GF-D8 (cell line): Measurements from ENCODE around the gene CDH9.

Experiments
- DNase-seq: peaks from one replicate; lab custom pipeline; 2025; lab: John Stamatoyannopoulos, UW

The CDH9 gene, protein sequence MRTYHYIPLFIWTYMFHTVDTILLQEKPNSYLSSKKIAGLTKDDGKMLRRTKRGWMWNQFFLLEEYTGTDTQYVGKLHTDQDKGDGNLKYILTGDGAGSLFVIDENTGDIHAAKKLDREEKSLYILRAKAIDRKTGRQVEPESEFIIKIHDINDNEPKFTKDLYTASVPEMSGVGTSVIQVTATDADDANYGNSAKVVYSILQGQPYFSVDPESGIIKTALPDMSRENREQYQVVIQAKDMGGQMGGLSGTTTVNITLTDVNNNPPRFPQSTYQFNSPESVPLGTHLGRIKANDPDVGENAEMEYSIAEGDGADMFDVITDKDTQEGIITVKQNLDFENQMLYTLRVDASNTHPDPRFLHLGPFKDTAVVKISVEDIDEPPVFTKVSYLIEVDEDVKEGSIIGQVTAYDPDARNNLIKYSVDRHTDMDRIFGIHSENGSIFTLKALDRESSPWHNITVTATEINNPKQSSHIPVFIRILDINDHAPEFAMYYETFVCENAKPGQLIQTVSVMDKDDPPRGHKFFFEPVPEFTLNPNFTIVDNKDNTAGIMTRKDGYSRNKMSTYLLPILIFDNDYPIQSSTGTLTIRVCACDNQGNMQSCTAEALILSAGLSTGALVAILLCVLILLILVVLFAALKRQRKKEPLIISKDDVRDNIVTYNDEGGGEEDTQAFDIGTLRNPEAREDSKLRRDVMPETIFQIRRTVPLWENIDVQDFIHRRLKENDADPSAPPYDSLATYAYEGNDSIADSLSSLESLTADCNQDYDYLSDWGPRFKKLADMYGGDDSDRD

DNA sequence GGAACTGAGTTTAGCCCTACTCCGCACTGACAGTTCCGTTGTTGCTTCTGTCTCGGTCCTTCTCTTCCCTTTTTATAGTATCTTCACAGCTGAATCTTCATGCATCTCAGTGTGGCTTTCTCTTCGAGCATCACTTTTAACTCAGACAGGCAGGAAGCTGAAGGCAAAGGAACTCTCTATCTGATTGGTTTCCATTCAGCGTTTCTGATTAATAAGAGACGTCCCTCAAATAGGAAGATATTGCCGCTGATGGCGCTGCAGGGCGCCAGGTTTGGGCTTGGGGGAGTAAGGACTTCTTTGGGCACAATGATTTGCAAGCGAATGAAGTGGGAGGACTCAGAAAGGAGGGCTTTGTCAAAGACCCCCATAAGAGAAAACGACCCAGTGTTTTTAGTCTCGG lies at the start of gene CDH9:
Gene CDH9 (minus strand): TSS at position 111 of the 400 bp plus-strand sequence. CDS start 50,253 bp downstream, outside the sequence.
- DNase-seq = no peak

DNA sequence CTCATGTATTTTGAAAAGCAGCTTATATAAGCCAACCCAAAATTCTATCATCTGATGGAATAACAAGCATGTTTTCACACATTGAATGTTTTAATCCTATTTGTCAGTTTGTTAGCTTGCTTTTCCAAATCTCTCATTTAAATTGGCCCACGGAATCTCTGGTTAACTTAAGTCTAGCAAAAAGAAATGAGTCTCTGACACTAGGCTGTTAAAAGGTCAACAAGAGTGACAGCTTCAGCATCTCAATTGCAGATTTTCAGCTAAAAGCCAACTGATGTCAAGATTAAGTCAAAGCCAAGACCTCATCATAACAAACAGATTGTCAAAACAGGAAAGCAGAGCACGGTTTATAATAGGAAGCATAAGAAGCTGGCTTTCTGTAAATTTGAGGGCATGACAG lies 49.4 kb upstream of the CDH9 start:
- DNase-seq = no peak

DNA sequence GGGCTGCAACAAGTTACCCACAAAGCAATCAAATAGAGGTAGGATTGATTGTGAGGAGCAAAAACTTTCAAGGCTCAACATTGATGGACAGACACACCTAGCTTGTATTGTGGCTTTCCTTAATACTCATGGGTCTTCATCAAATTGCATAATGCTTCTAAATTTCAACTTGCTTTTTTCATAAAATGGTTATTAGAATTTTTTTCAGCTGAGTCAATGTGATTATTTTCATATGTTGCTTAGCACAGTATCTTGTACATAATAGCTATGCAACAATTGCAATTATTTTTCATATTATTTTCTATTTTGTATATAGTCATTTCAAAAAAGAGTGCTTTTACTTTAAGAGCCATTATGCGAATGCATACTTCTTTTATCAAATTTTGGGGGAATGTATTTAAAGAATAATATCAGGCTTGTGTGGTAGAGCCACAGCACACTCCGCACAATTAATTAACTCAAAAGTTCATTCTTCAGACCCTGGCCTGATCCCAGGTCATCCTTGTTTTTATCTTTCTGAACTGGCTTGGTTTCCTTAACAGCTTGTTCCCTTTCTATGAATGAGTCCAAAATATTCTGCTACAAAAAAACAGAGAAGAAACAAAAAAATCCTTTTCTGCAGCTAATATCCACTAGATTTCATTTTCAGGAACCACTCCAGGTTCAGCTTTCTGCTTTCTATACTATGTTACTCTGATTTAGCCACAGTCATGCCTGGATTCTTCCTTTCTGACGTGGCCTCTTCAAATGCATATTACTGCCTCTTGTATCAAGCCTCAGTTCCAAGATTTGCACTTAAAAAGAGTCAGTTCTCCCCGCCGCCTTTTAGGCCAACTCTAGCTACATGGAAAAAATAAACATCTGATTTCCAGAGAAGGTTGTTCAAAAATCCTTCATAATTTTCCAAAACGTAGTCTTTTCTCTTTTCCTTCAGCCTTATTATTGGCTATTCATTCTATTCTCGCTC lies 45.3 kb upstream of the CDH9 start:
- DNase-seq = no peak

DNA sequence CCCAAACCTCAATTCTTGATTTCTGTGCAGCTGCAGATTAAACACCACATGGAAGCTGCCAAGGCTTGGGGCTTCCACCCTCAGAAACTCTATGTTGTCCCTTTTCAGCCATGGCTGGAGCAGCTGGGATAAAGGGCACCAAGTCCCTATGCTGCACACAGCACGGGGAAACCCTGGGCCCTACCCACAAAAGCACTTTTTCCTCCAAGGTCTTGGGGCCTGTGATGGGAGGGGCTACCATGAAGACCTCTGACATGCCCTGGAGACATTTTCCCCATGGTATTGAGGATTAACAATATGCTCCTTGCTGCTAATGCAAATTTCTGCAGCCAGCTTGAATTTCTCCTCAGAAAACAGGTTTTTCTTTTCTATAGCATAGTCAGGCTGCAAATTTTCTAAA lies 41.8 kb upstream of the CDH9 start:
- DNase-seq = no peak

DNA sequence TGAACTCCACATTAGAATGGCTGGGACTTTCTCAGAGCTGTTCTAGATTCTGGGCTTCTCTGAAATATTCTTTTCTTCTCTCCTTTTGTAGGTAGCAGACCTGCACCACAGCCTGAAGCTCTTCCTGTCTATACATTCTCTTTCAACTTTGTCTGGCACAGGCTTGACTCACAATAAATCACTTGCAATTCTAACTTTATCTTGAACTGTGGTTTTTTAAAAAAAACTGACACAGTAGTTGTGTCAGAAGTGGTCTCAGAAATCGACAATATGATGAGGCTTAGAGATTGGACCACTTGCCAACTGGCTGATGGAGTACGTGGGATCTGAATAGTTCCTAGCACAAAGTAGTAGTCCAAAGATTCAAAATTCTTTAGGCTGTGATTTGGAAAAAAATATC lies 24.1 kb upstream of the CDH9 start:
- no peak for DNase-seq

DNA sequence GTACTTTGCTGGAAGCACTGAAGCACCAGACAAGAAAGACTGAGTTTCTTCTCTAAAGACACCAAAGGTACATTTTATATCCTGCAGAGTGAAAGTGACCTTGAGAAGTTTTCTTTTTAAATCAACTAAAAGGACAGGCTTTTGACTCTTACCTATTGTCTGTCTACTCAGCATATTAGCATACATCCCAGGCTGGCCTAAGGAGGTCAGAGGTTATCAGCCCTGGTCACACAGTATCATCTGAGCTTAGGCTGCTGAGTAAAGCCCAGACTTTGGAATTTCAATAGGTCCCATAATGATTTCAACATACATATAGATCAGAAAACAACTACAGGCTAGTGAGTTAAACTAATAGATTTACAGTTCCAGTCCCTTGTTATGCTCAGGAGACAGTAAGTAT lies 10.1 kb upstream of the CDH9 start:
- no peak for DNase-seq

DNA sequence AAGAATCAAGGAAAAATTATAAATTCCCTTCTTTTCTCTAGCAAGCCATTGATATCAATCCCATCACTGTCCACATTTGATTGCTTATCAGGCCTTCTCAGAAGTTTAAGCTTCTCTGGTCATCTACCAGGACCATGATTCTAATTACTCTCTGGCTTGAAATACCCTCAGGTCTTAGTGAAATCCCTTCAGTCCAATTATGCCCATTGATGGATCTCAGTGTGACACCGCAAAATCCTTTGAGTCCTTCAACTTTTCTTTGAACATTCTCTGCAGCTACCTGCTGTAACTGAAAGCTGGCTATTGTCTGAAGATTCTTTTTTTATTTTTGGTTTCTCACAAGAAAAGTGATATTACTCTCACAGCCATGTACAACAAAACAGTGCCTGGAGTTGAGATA lies 3.0 kb upstream of the CDH9 start:
- no peak for DNase-seq

DNA sequence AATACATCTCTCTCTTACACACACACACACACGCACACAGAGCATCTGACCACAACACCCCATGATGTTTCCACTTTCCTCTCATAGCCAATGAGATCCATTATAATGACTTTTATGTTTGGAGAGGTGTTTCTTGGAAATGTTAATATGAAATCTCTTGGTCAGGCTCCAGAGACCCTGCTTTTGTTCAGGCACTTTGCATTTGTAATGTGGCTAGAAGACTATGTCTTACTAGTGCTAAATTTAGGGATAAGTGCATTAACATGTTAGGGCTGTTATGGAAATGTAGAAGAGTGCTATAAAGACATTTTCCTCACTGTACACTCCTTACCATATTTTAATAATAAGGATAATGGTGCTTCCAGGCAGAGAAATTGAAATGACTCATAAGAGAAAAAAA lies 3.8 kb downstream of the CDH9 start:
- no peak for DNase-seq

DNA sequence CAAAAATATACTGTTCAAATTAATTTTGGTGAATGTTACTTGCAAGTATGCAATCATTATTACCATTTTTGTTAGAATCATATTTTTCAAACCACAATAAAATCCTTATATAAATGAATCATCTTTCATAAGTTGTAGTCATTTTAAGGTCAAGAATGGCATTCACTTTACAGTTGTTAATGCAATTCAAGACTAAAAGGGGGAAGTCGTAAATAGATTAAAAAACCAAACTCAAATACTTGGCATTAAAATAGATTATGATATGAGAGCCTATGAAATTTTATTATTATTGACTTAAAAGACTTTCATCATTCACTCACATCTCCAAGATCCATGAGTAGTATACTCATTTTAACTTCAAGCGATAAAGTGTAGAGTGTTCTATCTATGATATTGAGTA lies 11.6 kb downstream of the CDH9 start:
- no peak for DNase-seq

DNA sequence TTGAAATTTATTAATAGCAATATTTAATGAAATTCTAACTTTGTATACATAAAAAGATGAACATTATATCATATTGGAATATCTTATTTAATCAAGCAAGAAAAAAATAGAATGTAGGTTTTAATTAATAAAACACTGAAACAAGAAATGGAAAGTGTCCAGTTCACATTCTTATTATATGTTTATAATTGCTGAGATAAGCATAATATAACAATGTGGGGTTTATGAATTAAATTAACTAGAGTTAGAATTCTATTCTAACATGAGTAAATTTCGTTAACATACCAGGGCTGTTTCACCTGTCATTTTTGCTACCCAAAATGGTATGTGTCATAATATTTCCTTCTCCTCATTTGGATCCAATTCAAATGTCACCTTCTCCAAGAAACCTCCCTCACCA lies 12.3 kb downstream of the CDH9 start:
- no peak for DNase-seq

DNA sequence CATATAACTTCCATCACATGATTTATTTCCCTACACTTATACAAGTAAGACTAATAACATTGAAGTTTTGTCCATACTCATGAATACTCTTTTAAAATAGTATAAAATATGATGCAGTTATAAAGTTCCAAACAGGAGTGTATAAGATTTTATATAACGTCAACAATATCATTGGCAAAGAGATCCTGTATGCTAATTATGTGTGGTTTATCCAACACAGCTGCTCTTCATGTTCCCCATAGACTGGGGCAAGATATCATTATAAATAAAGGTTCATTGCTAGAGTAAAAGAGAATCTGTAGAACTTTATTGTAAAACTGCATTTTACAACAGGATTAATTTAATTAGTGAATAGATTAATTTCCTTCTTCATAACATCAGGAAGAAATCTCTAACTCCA lies 16.9 kb downstream of the CDH9 start:
- DNase-seq = no peak

DNA sequence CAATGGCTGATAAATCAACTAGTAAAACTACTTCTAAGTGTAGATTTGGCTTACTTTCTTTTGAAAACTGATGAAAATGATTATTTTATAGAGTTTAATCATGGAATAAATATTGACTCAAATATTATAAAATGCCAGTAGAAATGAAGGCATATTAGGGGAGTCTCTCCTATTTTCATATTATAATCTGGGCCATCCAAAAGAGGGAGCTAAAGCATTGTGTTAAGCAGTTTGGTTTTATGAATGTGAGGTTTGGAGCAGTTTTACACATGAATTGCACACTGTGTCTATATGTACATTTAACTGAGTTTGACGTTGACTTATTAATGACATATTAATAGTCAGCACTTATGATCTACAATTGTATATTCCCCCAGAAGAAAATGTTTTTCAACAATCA lies 17.4 kb downstream of the CDH9 start:
- no peak for DNase-seq

DNA sequence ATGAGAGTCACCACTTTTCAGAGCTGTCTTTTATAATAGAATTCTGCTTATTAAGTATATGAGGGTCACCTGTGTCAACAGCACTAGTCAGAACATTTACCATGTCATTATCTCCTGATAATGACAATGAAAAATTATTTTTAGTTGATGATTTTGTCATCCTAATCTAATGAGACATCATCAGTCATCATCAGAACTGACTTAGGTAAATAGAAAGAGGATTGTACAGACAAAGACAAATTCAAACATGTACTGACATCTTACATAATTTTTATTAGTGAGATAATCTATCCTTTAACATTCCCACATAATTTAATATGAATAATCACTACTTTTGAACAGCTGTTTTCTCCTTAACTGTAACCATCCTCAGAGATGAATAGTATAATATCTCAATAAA lies 22.6 kb downstream of the CDH9 start:
- DNase-seq = no peak

DNA sequence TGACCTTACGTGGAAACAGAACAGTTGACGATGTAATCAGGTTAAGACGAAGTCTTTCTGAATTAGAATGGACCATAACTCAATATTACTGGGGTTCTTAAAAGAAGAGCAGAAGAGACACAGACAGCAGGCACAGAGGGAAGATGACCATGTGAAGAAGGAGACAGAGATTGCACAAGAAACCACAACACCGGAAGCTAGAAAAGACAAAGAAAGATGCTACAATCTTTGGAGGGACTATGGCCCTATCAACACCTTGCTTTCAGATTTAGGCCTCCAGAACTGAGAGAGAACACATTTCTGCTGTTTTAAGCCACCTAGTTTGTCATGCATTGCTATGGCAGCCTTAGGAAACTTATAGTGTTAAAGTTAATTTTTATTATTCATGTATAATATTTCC lies 27.1 kb downstream of the CDH9 start:
- no peak for DNase-seq

DNA sequence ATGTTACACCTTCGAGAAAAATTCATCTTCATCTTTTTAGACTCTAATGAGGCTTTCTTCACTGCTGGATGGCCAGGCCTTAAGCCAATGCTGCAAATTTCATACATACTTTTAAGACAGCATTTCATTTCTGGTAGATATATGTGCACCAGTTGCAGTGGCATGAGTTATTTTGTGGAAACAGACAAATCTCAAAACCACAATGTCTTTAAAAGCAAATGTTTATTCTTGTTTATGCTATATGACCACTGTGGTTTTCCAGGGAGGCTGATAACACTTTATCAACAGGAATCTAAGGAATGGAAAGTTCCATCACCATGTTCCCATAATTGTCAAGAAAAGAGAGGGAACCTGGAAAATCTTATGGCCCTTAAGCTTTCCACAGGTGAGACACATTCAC lies 27.7 kb downstream of the CDH9 start:
- DNase-seq = no peak

DNA sequence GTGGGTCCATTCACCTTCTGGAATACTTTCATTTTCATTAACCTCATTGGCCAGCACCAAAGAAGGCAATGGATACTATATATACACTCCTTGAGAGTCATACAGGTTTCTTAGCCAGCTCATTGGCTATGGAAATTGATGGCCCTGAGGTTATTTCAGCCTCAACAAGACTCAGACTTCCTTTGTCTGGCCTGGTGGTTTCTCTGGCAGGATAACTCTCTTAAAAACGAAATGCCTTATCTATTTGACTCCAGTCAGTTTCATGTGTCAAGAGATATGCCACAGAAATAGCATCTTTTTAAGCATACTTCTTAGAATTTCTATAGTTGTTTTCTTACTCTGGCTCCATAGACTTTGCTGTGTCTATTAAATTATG lies 28.9 kb downstream of the CDH9 start:
- no peak for DNase-seq

DNA sequence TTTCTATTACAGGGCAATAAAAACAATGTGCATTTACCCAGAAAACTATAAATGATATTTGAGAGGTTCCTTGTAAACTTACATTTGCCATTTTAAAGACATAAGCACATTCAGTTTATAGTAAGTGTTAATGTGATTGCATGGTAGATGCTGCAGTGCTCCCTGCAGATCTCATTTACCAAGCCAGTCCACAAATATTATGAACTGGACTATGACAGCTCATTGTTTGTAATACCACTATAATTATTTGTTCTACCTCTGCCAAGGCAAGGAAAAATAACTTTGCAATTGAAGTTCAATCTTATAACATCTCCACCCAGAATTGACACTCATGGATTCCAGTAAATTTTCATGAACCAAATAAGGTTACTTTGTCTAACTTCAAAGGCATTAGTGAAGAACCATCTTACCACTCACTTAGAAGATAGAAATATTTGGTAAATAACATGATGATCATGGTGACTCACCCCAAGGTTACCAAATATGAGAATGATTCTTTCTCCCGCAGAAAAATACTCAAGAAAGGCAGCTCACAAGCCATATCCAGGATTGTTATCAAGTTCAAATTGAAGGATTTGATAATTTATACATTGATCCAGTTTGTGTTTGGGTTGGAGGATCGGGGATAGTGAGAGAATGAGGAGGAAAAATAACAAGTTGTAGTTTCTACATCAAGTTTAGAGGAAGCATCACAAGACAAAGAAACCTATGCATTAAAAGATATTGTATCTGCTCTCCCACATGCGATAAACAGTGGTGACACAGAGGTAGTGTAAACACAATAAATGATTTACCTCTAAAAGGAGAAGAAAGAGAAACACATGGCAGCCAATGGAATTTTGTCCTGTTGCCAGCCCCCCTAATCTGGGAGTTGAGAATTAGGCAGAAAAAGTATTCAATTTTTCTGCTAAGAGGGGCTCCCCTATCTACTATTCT lies 29.5 kb downstream of the CDH9 start:
- DNase-seq = no peak

DNA sequence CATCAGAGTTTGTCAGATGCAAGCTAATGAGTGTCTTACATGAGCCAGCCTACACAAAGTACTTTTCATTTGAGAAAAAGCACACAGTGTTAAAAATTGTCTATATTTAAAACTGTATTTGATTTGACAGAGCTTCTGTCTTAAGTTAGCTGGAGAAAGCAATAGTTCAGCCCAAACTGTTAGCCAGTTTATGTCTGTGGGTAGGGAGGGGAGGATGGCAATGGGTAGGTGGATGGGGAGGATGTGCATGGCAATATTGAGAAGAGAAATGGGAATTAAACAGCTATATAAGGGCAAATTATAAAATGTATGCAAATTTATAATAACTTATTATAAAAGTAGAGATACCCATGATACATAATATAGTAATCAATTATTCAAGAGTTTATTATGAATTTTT lies 31.3 kb downstream of the CDH9 start:
- DNase-seq = no peak

DNA sequence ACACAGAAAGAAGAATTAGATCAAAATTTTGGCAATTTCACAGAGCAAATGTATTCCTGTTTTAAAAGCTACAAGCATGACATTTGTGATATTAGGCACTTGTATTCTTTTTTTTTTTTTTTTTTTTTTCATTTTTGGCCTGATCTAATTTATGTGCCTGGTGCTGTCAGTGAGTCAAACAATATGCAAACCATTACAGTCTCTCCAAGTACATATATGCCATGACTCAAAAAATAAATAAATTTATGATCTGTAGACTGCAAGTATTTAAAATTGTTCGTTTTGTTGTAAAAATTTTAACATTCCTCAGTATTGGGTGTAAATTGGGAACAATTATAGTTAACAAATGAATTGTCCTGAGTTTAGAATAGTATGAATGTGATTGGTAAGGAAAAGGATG lies 51.4 kb downstream of the CDH9 start:
- no peak for DNase-seq

DNA sequence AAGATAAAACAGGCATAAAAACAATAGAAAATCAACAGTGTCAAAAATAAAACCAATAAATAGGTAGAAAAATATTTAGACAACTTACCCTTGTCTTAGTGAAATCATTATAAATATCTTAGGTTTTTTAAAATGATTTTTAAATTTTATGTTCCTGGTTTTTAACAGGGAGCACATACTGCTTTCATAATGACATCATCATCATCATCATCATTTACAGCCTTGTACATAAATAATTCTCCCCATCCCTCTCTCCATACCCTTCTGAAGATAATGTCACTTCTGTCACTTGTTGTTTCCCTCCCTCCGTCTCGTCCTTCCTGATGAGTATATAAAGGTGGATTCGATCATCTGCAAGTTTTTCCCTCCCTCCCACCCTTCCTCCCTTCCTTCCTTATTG lies 56.6 kb downstream of the CDH9 start:
- DNase-seq = no peak

DNA sequence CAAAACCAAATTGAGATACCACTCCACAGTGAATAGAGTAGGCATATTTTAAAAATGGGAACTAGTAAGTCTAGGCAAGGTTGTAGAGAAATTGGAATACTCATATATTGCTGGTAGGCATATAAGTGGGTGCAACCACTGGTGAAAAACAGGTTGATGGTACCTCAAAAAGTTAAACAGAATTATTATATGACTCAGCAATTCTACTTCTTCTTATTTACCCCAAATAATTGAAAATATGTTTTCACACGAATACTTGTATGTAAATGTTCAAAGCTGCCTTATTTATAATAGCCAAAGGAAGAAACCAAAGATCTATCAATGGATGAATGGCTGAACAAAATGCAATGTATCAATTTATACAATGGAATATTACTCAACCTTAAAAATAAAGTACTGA lies 79.1 kb downstream of the CDH9 start:
- no peak for DNase-seq
